ENCODE measurements around the gene SOWAHC. TPM values are rescaled to one million over a fixed set of nuclear protein-coding genes. Genes with fewer than 3 reads are reported as not detected.
A peak's percentile ranks its signal among the peaks of the same experiment; 100 is the strongest.

Gene SOWAHC
- total and polyA plus RNA-seq, 2 of the 13 experiments (the other 11 are each of a cell fraction or from before 2014, with no cell fraction given) = 21.2 to 22.5 TPM

DNA sequence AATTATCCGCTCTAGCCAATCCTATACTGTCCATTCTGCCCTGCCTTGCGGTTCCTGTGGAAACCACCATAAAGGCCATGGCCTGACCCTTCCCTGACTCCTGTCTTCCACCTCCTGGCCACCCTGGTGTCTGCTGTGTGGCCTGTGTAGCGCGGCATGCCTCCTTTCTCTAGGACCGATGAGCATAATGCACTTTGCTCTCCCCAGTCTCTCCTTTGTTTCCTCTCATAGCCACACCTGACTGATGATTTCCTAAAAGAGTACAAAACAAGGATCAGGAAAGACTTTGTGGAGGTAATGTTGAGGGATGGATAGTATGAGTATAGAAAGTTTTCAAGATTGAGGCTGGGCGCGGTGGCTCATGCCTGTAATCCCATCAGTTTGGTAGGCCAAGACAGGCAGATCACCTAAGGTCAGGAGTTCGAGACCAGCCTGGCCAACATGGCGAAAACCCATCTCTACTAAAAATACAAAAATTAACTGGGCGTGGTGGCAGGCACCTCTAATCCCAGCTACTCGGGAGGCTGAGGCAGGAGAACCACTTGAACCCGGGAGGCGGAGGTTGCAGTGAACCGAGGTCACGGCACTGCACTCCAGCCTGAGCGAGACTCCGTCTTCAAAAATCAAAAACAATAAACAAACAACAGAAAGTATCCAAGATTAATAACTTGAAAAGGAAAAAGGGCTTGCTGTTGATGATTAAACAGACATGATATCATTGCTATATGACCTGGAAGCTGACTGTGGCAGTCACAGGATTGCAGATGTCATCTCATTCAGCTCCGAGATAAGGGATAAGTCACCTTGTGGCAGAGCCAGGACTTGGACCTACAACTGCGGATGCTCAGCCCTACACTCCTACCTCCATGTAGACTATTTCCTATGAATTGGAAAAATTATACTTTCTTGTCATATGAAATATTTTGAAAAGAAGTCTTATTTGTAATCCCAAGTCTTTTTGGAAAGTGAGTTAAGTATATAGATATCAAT is 16.6 kb downstream of the SOWAHC start (continued):
- TF ChIP-seq ZNF253 (CRISPR knock-in tag; IDR thresholded peaks at IDR 0.05; ENCODE audit: borderline replicate concordance) (no peak), PHB2 (IDR thresholded peaks at IDR 0.05; ENCODE audit: partially characterized antibody) (no peak), ZEB1 (IDR thresholded peaks at IDR 0.05; ENCODE audit: insufficient replicate concordance, low read depth) (no peak), ZNF746 (CRISPR knock-in tag; IDR thresholded peaks at IDR 0.05) (no peak), ZSCAN22 (CRISPR knock-in tag; IDR thresholded peaks at IDR 0.05) (no peak), TSC22D2 (CRISPR knock-in tag; IDR thresholded peaks at IDR 0.05; ENCODE audit: borderline replicate concordance) (no peak), KLF6 (CRISPR knock-in tag; IDR thresholded peaks at IDR 0.05) (no peak), THAP11 (CRISPR knock-in tag; IDR thresholded peaks at IDR 0.05) (peak; percentile 49; the same call in 1 of the 2 replicates), NR3C1 (CRISPR knock-in tag; IDR thresholded peaks at IDR 0.05) (no peak), ZNF460 (CRISPR knock-in tag; IDR thresholded peaks at IDR 0.05; ENCODE audit: borderline replicate concordance) (no peak), ZNF569 (CRISPR knock-in tag; IDR thresholded peaks at IDR 0.05; ENCODE audit: borderline replicate concordance) (0 out of 2 replicates have a peak, but pooled peaks have one; percentile 9), HOXA3 (CRISPR knock-in tag; IDR thresholded peaks at IDR 0.05) (peak; percentile 53; the same call in 1 of the 2 replicates), ADNP (CRISPR knock-in tag; IDR thresholded peaks at IDR 0.05) (0 out of 2 replicates have a peak, but pooled peaks have one; percentile 51)
- TF ChIP-seq, protein P1, sequence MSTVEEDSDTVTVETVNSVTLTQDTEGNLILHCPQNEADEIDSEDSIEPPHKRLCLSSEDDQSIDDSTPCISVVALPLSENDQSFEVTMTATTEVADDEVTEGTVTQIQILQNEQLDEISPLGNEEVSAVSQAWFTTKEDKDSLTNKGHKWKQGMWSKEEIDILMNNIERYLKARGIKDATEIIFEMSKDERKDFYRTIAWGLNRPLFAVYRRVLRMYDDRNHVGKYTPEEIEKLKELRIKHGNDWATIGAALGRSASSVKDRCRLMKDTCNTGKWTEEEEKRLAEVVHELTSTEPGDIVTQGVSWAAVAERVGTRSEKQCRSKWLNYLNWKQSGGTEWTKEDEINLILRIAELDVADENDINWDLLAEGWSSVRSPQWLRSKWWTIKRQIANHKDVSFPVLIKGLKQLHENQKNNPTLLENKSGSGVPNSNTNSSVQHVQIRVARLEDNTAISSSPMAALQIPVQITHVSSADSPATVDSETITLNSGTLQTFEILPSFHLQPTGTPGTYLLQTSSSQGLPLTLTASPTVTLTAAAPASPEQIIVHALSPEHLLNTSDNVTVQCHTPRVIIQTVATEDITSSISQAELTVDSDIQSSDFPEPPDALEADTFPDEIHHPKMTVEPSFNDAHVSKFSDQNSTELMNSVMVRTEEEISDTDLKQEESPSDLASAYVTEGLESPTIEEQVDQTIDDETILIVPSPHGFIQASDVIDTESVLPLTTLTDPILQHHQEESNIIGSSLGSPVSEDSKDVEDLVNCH (CRISPR knock-in tag; IDR thresholded peaks at IDR 0.05) = no peak
- TF ChIP-seq, protein P2, sequence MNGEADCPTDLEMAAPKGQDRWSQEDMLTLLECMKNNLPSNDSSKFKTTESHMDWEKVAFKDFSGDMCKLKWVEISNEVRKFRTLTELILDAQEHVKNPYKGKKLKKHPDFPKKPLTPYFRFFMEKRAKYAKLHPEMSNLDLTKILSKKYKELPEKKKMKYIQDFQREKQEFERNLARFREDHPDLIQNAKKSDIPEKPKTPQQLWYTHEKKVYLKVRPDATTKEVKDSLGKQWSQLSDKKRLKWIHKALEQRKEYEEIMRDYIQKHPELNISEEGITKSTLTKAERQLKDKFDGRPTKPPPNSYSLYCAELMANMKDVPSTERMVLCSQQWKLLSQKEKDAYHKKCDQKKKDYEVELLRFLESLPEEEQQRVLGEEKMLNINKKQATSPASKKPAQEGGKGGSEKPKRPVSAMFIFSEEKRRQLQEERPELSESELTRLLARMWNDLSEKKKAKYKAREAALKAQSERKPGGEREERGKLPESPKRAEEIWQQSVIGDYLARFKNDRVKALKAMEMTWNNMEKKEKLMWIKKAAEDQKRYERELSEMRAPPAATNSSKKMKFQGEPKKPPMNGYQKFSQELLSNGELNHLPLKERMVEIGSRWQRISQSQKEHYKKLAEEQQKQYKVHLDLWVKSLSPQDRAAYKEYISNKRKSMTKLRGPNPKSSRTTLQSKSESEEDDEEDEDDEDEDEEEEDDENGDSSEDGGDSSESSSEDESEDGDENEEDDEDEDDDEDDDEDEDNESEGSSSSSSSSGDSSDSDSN (CRISPR knock-in tag; IDR thresholded peaks at IDR 0.05) = peak; percentile 41; the same call in 1 of the 2 replicates
- TF ChIP-seq, protein P3, sequence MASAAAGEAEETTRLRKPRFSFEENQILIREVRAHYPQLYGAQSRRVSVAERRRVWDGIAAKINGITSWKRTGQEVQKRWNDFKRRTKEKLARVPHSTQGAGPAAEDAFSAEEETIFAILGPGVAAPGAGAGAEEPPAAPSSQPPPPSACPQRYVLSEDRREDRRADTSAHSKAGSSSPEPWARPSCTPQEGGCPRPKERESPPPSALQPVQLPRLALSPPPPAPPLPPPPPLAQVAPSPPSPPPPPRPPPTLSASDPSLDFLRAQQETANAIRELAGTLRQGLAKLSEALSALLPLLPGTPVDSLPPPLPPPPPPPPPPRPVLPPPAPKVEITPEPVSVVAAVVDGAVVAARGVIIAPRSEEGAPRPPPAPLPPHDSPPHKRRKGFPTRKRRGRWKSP (CRISPR knock-in tag; IDR thresholded peaks at IDR 0.05) = no peak
- TF ChIP-seq, protein P4, sequence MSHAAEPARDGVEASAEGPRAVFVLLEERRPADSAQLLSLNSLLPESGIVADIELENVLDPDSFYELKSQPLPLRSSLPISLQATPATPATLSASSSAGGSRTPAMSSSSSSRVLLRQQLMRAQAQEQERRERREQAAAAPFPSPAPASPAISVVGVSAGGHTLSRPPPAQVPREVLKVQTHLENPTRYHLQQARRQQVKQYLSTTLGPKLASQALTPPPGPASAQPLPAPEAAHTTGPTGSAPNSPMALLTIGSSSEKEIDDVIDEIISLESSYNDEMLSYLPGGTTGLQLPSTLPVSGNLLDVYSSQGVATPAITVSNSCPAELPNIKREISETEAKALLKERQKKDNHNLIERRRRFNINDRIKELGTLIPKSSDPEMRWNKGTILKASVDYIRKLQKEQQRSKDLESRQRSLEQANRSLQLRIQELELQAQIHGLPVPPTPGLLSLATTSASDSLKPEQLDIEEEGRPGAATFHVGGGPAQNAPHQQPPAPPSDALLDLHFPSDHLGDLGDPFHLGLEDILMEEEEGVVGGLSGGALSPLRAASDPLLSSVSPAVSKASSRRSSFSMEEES (CRISPR knock-in tag; IDR thresholded peaks at IDR 0.05) = no peak; the same call in 1 of the 2 replicates
- TF ChIP-seq, protein P5, sequence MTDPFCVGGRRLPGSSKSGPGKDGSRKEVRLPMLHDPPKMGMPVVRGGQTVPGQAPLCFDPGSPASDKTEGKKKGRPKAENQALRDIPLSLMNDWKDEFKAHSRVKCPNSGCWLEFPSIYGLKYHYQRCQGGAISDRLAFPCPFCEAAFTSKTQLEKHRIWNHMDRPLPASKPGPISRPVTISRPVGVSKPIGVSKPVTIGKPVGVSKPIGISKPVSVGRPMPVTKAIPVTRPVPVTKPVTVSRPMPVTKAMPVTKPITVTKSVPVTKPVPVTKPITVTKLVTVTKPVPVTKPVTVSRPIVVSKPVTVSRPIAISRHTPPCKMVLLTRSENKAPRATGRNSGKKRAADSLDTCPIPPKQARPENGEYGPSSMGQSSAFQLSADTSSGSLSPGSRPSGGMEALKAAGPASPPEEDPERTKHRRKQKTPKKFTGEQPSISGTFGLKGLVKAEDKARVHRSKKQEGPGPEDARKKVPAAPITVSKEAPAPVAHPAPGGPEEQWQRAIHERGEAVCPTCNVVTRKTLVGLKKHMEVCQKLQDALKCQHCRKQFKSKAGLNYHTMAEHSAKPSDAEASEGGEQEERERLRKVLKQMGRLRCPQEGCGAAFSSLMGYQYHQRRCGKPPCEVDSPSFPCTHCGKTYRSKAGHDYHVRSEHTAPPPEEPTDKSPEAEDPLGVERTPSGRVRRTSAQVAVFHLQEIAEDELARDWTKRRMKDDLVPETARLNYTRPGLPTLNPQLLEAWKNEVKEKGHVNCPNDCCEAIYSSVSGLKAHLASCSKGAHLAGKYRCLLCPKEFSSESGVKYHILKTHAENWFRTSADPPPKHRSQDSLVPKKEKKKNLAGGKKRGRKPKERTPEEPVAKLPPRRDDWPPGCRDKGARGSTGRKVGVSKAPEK (CRISPR knock-in tag; IDR thresholded peaks at IDR 0.05; ENCODE audit: borderline replicate concordance) = 0 out of 2 replicates have a peak, but pooled peaks have one; percentile 74
